HL-60 (cell line): Measurements from ENCODE around the gene CFAP43.

ENCODE experiments used
- CTCF ChIP-seq: IDR thresholded peaks from one replicate; pipeline ENCODE4 v1.5.1; 2011; ENCODE audit warnings: low read length, control low read depth, inconsistent platforms; ENCODE audit not compliant: insufficient read depth
- POLR2AphosphoS5 ChIP-seq: IDR thresholded peaks from 2 replicates; pipeline ENCODE4 v1.6.1; 2012; ENCODE audit warnings: low read depth
- SPI1 ChIP-seq: IDR thresholded peaks from 2 replicates; pipeline ENCODE4 v1.6.1; 2012; ENCODE audit warnings: low read depth, mild to moderate bottlenecking, borderline replicate concordance

DNA sequence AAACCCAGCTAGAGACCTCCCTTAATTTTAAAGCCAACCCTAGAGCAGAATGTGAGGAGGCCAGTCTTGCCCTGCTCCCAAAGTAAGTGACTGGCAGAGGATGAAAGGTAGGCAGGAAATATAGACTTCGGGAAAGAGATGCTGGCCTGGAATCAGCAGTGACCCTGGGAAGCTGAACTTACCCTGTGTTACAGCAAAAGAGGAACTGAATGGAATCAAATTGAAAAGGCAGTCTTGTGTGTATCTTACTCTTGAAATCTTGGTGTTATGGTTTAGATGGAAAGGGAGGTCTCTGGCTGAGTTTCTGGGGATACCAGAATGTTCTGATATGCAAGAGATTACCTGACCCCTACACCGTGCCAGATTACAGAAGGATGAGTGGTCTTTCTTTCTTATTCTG lies 7.9 kb upstream of the CFAP43 start:
- TF ChIP-seq POLR2AphosphoS5, result no peak
- no peak for TF ChIP-seq CTCF
- peak; percentile 90 for TF ChIP-seq SPI1
